NCI-H146 treated with DMSO at 0.1 percent for 48 hours (cell line): Measurements from ENCODE around the gene CLTB.
A peak's percentile ranks its signal among the peaks of the same experiment; 100 is the strongest.

Experiments used
- DNase-seq: peaks from one replicate; lab custom pipeline; 2025; ENCODE audit not compliant: unreplicated experiment; lab: John Stamatoyannopoulos, UW

CLTB gene

GRCh38 chr5:176383961-176384360 is 32.4 kb downstream of the CLTB start:
- no peak for DNase-seq

- DNase-seq, result no peak
Measured at GRCh38 chr5:176383248-176383905, 33.0 kb downstream of the CLTB start.

GRCh38 chr5:176382721-176383120 is 33.6 kb downstream of the CLTB start:
- no peak for DNase-seq

GRCh38 chr5:176381979-176382378 is 34.4 kb downstream of the CLTB start:
- DNase-seq, result no peak

GRCh38 chr5:176381423-176381822 is 34.9 kb downstream of the CLTB start:
- DNase-seq, result no peak

- no peak for DNase-seq
Measured at GRCh38 chr5:176379881-176380280, 36.5 kb downstream of the CLTB start.

GRCh38 chr5:176373100-176373818 is 43.1 kb downstream of the CLTB start:
- DNase-seq, result no peak

GRCh38 chr5:176371621-176372539 is 44.5 kb downstream of the CLTB start:
- no peak for DNase-seq

GRCh38 chr5:176369934-176370711 is 46.2 kb downstream of the CLTB start:
- DNase-seq, result no peak

GRCh38 chr5:176368726-176369125 is 47.6 kb downstream of the CLTB start:
- DNase-seq, result no peak

GRCh38 chr5:176366232-176366894 is 50.0 kb downstream of the CLTB start:
- DNase-seq, result no peak

- peak; percentile 4 for DNase-seq
Measured at GRCh38 chr5:176365351-176366231, 50.7 kb downstream of the CLTB start, which contains the start of gene ARL10. ARL10 (plus strand) TSS chr5:176365487; CDS start chr5:176365564, 77 bp downstream.

GRCh38 chr5:176364765-176365350 is 51.5 kb downstream of the CLTB start:
- DNase-seq, result no peak

GRCh38 chr5:176362233-176362490 is 54.2 kb downstream of the CLTB start:
- DNase-seq, result no peak

- peak; percentile 17 for DNase-seq
Measured at GRCh38 chr5:176361437-176362232, 54.7 kb downstream of the CLTB start, which contains the start of gene KIAA1191. KIAA1191 (minus strand) TSS chr5:176361764; CDS start chr5:176359508, 2,256 bp downstream.

GRCh38 chr5:176360894-176361436 is 55.4 kb downstream of the CLTB start:
- DNase-seq, result no peak

GRCh38 chr5:176359658-176360057 is 56.7 kb downstream of the CLTB start:
- DNase-seq, result no peak

GRCh38 chr5:176356179-176356566 is 60.2 kb downstream of the CLTB start:
- no peak for DNase-seq
